Neural progenitor cell (in vitro differentiated cells): ENCODE data around the gene CARMIL1. TPM values are rescaled to one million over a fixed set of nuclear protein-coding genes. Genes with fewer than 3 reads are reported as not detected.

Experiments
- DNase-seq: peaks from one replicate; pipeline ENCODE4 v3.0.0-alpha.2; 2016; ENCODE audit warnings: low spot score
- H2AFZ ChIP-seq: fragments of 200-600 bp; sonication (generic); replicated peaks from 2 replicates; pipeline ENCODE4 v1.6.1; 2016; ENCODE audit warnings: antibody characterized with exemption
- H3F3A ChIP-seq: fragments of 200-600 bp; sonication (generic); 2 replicates; pipeline ENCODE4 v1.6.1; 2016; ENCODE audit warnings: antibody characterized with exemption, low read depth
- H3K27ac ChIP-seq: fragments of 200-600 bp; sonication (generic); 2 replicates; pipeline ENCODE4 v1.5.1; 2016; ENCODE audit warnings: mild to moderate bottlenecking
- H3K27me3 ChIP-seq: fragments of 200-600 bp; sonication (generic); 2 replicates; pipeline ENCODE4 v1.6.1; 2016; ENCODE audit warnings: mild to moderate bottlenecking, moderate library complexity
- H3K36me3 ChIP-seq: fragments of 200-600 bp; sonication (generic); 2 replicates; pipeline ENCODE4 v1.5.1; 2016
- H3K4me1 ChIP-seq: fragments of 200-600 bp; sonication (generic); 2 replicates; pipeline ENCODE4 v1.6.1; 2016; ENCODE audit warnings: mixed run types
- H3K4me2 ChIP-seq: fragments of 200-600 bp; sonication (generic); 2 replicates; pipeline ENCODE4 v1.6.1; 2016
- H3K4me3 ChIP-seq: fragments of 200-600 bp; sonication (generic); 2 replicates; pipeline ENCODE4 v1.5.1; 2016
- H3K79me2 ChIP-seq: fragments of 200-600 bp; sonication (generic); 2 replicates; pipeline ENCODE4 v1.6.1; 2016; ENCODE audit warnings: low read depth
- H3K9ac ChIP-seq: fragments of 200-600 bp; sonication (generic); 2 replicates; pipeline ENCODE4 v1.6.1; 2016
- H3K9me3 ChIP-seq: fragments of 200-600 bp; sonication (generic); 2 replicates; pipeline ENCODE4 v1.5.1; 2016; ENCODE audit warnings: low read depth
- H4K20me1 ChIP-seq: fragments of 200-600 bp; sonication (generic); 2 replicates; pipeline ENCODE4 v1.6.1; 2016; ENCODE audit warnings: low read depth
- H3K27ac Mint-ChIP-seq: 3 replicates; pipeline ENCODE4 v1.8.0; 2021; ENCODE audit warnings: mixed read lengths
- H3K27me3 Mint-ChIP-seq: 2 replicates; pipeline ENCODE4 v1.8.0; 2022; ENCODE audit warnings: low read depth, mild to moderate bottlenecking, inconsistent platforms, moderate library complexity, mixed read lengths; ENCODE audit not compliant: insufficient read depth
- H3K36me3 Mint-ChIP-seq: 3 replicates; pipeline ENCODE4 v1.8.0; 2021; ENCODE audit warnings: mixed read lengths
- H3K4me1 Mint-ChIP-seq: 3 replicates; pipeline ENCODE4 v1.8.0; 2021; ENCODE audit warnings: mixed read lengths
- H3K4me3 Mint-ChIP-seq: 3 replicates; pipeline ENCODE4 v1.8.0; 2021; ENCODE audit warnings: mild to moderate bottlenecking, moderate library complexity, mixed read lengths
- H3K9me3 Mint-ChIP-seq: 3 replicates; pipeline ENCODE4 v1.8.0; 2020; ENCODE audit warnings: mixed read lengths
- CTCF ChIP-seq: fragments of 200-600 bp; sonication (generic); IDR thresholded peaks from 2 replicates; pipeline ENCODE4 v1.5.1; 2017; ENCODE audit warnings: antibody characterized with exemption, mild to moderate bottlenecking
- EZH2 ChIP-seq: fragments of 200-600 bp; sonication (generic); IDR thresholded peaks from 2 replicates; pipeline ENCODE4 v1.6.1; 2017; ENCODE audit warnings: antibody characterized with exemption, mild to moderate bottlenecking, moderate library complexity
- EZH2phosphoT487 ChIP-seq: fragments of 200-600 bp; sonication (generic); IDR thresholded peaks from 2 replicates; pipeline ENCODE4 v1.6.1; 2017; ENCODE audit warnings: antibody characterized with exemption
- total RNA-seq: library from RNA; depleted of rRNA; stranded (reverse); fragments of >200 nt; gene quantifications from 2 replicates; pipeline ENCODE4 v1.2.3, GENCODE V29; 2015; ENCODE audit warnings: low replicate concordance

Gene CARMIL1
- total RNA-seq, 1 donor from 2014 or later: 13.3 TPM

- no peak overlapping the region for H3K27ac ChIP-seq
- Mint-ChIP-seq H3K9me3 (no peaks in the 10 kb centered on the region), H3K27me3 (peaks cover 3% of the 10 kb centered on the region), H3K4me1 (peaks cover 5% of the 10 kb centered on the region), H3K4me3 (no peak overlapping the region), H3K27ac (no peak overlapping the region), H3K36me3 (no peaks in the 10 kb centered on the region)
- no peak overlapping the region for H3K4me3 ChIP-seq
- H3K27me3 ChIP-seq: no peaks in the 10 kb centered on the region
- H3K79me2 ChIP-seq: no peaks in the 10 kb centered on the region
- H3K9me3 ChIP-seq: no peaks in the 10 kb centered on the region
- no peak overlapping the region for H3K4me2 ChIP-seq
- no peaks in the 10 kb centered on the region for H3F3A ChIP-seq
- no peaks in the 10 kb centered on the region for H4K20me1 ChIP-seq
- no peak overlapping the region for H3K9ac ChIP-seq
- DNase-seq: no peak
- no peak for TF ChIP-seq EZH2phosphoT487
- no peak for TF ChIP-seq EZH2
- no peak for TF ChIP-seq CTCF
- H3K36me3 ChIP-seq: no peaks in the 10 kb centered on the region
- no peak overlapping the region for H2AFZ ChIP-seq
- H3K4me1 ChIP-seq: peaks cover 5% of the 10 kb centered on the region
Observed at GRCh38 chr6:25354078-25354932, 75.1 kb downstream of the CARMIL1 start.

- Histone ChIP-seq H3K27ac (peak overlapping the region; percentile 3), H4K20me1 (no peaks in the 10 kb centered on the region), H3K9me3 (no peaks in the 10 kb centered on the region), H3K79me2 (peaks cover 14% of the 10 kb centered on the region), H3K9ac (no peak overlapping the region), H3K4me2 (peak overlapping the region; percentile 55), H3K4me3 (no peak overlapping the region), H2AFZ (no peak overlapping the region), H3K27me3 (no peaks in the 10 kb centered on the region), H3K4me1 (peaks cover 20% of the 10 kb centered on the region), H3F3A (no peaks in the 10 kb centered on the region), H3K36me3 (no peaks in the 10 kb centered on the region)
- H3K27ac Mint-ChIP-seq: peak overlapping the region; percentile 61
- H3K4me3 Mint-ChIP-seq: no peak overlapping the region
- no peak for TF ChIP-seq CTCF
- no peaks in the 10 kb centered on the region for H3K9me3 Mint-ChIP-seq
- peaks cover 4% of the 10 kb centered on the region for H3K27me3 Mint-ChIP-seq
- H3K4me1 Mint-ChIP-seq: peaks cover 21% of the 10 kb centered on the region
- peak; percentile 29 for DNase-seq
- no peaks in the 10 kb centered on the region for H3K36me3 Mint-ChIP-seq
Observed at GRCh38 chr6:25359191-25359861, 80.2 kb downstream of the CARMIL1 start.

- peaks cover 21% of the 10 kb centered on the region for H3K4me1 Mint-ChIP-seq
Observed at GRCh38 chr6:25359891-25360290, 80.7 kb downstream of the CARMIL1 start.

More at GRCh38 chr6:25359891-25360290, 80.7 kb downstream of the CARMIL1 start:
- no peaks in the 10 kb centered on the region for H3K36me3 ChIP-seq
- peaks cover 4% of the 10 kb centered on the region for H3K27me3 Mint-ChIP-seq
- no peaks in the 10 kb centered on the region for H3K9me3 Mint-ChIP-seq
- H3K79me2 ChIP-seq: peaks cover 14% of the 10 kb centered on the region
- peaks cover 20% of the 10 kb centered on the region for H3K4me1 ChIP-seq
- H3K4me3 Mint-ChIP-seq: no peak overlapping the region
- no peak overlapping the region for H2AFZ ChIP-seq
- H3K4me3 ChIP-seq: no peak overlapping the region
- no peaks in the 10 kb centered on the region for H3K9me3 ChIP-seq
- no peak for DNase-seq
- H3K27me3 ChIP-seq: no peaks in the 10 kb centered on the region
- H3K9ac ChIP-seq: no peak overlapping the region
- no peaks in the 10 kb centered on the region for H3F3A ChIP-seq
- no peak overlapping the region for H3K27ac ChIP-seq
- no peaks in the 10 kb centered on the region for H3K36me3 Mint-ChIP-seq
- H3K27ac Mint-ChIP-seq: no peak overlapping the region
- peak overlapping the region; percentile 55 for H3K4me2 ChIP-seq
- no peaks in the 10 kb centered on the region for H4K20me1 ChIP-seq
- TF ChIP-seq EZH2phosphoT487 (no peak), CTCF (no peak), EZH2 (no peak)
